Measurements from ENCODE around the gene TAF3. TPM values are rescaled to one million over a fixed set of nuclear protein-coding genes. Genes with fewer than 3 reads are reported as not detected.

Gene TAF3
- total RNA-seq, 2 donors from 2014 or later = 9.7 to 14.0 TPM

DNA sequence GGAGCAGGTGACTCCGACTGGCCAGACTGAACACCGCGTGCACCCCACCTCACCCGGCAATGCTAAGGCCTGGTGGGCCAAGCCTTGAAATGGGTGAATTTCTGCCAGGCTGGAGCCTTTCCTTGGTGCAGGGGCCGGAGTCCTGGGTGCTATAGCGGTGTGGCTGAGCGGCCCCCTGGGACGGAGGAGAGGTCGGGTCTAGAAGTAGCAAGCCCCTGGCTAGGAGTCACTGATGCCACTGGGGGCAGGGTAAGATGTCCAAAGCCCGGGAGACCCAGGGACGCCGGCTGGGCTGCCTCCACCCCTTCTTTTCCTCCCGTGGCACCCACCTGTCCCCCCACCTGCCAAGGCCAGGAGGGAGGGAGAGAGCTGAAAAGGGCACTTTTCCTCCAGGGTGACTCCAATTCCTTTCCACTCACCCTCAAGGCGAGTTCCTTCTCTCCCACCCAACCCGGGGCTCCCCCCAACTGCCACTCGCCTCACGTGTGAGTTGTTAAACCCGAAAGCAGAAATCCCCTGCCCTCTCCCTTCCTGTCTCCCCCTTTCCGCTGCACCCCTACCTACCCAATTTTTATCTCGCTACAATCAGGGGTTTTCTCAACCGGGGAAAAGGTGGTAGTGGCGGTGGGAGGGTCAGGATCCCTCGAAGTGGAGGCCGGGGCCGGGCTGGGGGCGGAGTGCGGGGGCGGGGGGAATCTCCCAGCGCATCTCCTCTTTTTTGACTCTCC is 230.1 kb downstream of the TAF3 start:
- H3K4me1 Mint-ChIP-seq = peaks cover 34% of the 10 kb centered on the region
- H3K27me3 Mint-ChIP-seq = peaks cover 68% of the 10 kb centered on the region
- peaks cover 20% of the 10 kb centered on the region for H3K36me3 Mint-ChIP-seq (ENCODE audit: low read depth)
- H3K27ac Mint-ChIP-seq = no peak overlapping the region
- H3K9me3 Mint-ChIP-seq = no peaks in the 10 kb centered on the region
- H3K4me3 Mint-ChIP-seq = peak overlapping the region; percentile 62
- no peak for ATAC-seq (replicated peaks)

DNA sequence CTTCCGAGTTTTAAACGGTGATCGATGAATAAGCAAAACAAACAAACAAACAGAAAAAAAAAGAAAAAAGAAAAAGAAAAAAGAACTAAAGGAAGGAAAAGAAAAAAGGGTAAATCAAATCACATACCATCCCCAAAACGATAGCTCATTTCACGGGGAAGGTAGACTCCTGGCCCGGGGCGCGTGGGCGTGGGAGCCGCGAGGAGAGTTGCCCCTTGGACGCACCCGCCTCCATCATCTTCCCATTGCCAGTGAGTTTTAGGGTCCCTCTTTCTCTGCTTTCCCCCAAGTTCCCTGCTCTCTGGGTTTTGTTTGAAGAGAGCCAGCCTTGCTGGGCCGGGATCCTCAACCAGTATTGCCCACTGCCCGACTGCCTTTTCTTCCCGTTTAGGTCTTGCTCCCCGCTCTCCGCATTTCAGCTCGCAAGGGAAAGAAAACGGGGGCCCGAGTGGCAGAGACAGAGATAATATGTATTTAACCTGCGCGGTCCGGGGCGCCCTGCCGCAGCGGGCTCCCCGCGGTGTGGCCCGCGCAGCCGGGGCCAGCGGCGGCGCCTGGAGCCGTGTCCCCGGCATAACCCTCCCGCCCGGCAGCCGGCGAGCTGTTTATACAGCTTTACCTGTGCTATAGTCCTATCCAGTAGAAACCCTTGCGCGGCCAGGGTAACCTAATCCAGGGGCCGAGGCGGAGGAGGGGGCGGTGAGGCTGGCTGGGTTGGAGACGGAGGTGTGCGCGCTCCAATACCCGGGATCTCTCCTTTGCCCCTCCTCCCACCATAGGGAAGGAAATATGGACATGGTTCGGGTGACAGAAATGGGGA is 230.9 kb downstream of the TAF3 start:
- Mint-ChIP-seq H3K27ac (no peak overlapping the region), H3K4me3 (peak overlapping the region; percentile 62), H3K27me3 (peaks cover 60% of the 10 kb centered on the region), H3K9me3 (no peaks in the 10 kb centered on the region), H3K36me3 (ENCODE audit: low read depth) (peaks cover 24% of the 10 kb centered on the region), H3K4me1 (peaks cover 31% of the 10 kb centered on the region)
- no peak for ATAC-seq (replicated peaks)

- Mint-ChIP-seq H3K4me3 (peak overlapping the region; percentile 62), H3K27me3 (peaks cover 53% of the 10 kb centered on the region), H3K27ac (no peak overlapping the region), H3K9me3 (no peaks in the 10 kb centered on the region), H3K4me1 (peaks cover 25% of the 10 kb centered on the region), H3K36me3 (ENCODE audit: low read depth) (peaks cover 27% of the 10 kb centered on the region)
- ATAC-seq (replicated peaks) = no peak
Measured at GRCh38 chr10:8049865-8050555, 231.7 kb downstream of the TAF3 start.

DNA sequence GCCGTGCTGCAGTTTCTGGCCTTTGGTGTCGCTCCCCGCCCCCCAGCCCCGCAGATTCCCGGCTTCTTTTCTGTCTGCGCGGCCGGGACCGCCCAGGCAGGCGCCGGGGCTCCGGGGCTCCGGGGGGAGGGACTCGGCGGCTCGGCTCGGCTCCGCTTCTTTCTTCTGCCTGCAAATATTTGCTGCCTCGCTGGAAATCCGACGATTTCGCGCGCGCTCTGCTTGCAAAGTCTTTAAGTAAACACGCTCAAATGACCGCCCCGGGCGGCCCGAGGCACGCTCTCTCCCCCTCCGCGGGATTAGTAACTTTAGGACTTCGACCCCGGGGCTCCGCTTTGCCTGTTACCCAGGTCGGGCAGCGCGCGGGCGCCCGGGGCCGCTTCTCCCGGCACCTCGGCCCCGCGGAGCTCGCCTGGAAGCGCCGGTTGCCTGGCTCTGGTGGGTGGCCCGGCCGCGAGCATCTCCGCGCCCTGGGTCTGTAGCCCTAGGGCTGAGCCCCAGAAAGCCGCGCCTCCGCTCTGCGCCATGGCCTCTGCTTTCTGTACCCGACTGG is 232.3 kb downstream of the TAF3 start:
- peaks cover 46% of the 10 kb centered on the region for H3K27me3 Mint-ChIP-seq
- H3K4me1 Mint-ChIP-seq = peaks cover 20% of the 10 kb centered on the region
- no peak overlapping the region for H3K27ac Mint-ChIP-seq
- H3K9me3 Mint-ChIP-seq = no peaks in the 10 kb centered on the region
- ATAC-seq (replicated peaks) = no peak
- peaks cover 34% of the 10 kb centered on the region for H3K36me3 Mint-ChIP-seq (ENCODE audit: low read depth)
- H3K4me3 Mint-ChIP-seq = peak overlapping the region; percentile 62

GRCh38 chr10:8051109-8051821 is 233.0 kb downstream of the TAF3 start:
- peaks cover 14% of the 10 kb centered on the region for H3K4me1 Mint-ChIP-seq
- H3K4me3 Mint-ChIP-seq = peak overlapping the region; percentile 62
- ATAC-seq (replicated peaks) = no peak
- H3K36me3 Mint-ChIP-seq (ENCODE audit: low read depth) = peaks cover 35% of the 10 kb centered on the region
- no peaks in the 10 kb centered on the region for H3K9me3 Mint-ChIP-seq
- H3K27ac Mint-ChIP-seq = no peak overlapping the region
- peaks cover 40% of the 10 kb centered on the region for H3K27me3 Mint-ChIP-seq

DNA sequence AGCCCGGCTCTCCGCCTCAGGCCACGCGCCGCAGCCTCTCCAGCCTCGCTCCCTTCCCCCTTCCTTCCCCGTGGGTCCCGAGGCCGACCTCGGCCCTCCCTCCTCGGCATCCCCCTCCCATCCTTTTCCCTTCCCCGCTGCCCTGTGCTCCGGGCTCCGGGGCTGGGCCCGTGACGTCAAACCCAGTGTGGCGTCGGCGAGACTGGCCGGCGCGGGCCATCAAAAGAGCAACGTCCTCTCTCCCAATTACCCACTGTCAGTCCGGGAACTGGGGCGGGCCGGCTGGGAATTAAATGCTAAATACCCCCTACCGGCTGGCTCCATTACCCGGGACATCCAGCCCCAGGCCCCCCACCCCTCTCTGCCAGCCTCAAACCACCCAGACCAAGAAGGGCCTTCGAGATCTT is 233.5 kb downstream of the TAF3 start:
- Mint-ChIP-seq H3K4me3 (peak overlapping the region; percentile 98), H3K27me3 (peaks cover 34% of the 10 kb centered on the region), H3K36me3 (ENCODE audit: low read depth) (peaks cover 41% of the 10 kb centered on the region), H3K9me3 (no peaks in the 10 kb centered on the region), H3K4me1 (peaks cover 13% of the 10 kb centered on the region), H3K27ac (no peak overlapping the region)
- no peak for ATAC-seq (replicated peaks)

DNA sequence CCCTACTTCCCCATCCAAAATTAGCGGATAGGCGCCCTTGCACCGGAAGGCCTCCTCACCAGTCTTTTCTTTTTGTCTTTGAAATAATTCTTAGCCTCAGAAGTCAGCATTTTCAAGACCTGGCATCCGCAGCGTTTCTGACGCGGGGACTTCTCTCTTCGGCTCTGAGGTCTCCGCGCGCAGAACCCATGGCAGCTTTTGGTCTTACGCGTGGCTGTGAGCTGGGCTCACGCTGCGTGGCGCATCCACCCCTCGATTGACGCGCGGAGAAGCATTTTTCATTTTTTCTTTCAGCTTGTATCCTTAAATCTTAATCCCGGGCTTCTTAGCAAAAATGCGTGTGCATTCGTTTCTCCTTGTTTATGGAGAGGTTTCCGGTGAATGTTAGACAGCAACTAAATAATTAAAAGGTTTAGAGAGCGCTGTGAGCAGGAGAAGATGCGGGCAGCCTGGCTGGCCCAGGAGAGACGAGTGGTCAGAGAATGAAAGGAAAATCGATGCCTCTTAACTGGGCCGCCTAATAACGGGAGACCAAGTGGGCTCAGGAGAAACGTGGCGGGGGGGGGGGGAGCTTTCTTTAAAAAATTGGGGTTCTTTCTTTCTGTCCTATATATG is 234.1 kb downstream of the TAF3 start:
- no peak for ATAC-seq (replicated peaks)
- Mint-ChIP-seq H3K9me3 (no peaks in the 10 kb centered on the region), H3K4me3 (peak overlapping the region; percentile 98), H3K36me3 (ENCODE audit: low read depth) (peaks cover 47% of the 10 kb centered on the region), H3K27ac (no peak overlapping the region), H3K27me3 (peaks cover 28% of the 10 kb centered on the region), H3K4me1 (peaks cover 15% of the 10 kb centered on the region)

GRCh38 chr10:8052956-8053445 is 234.7 kb downstream of the TAF3 start:
- Mint-ChIP-seq H3K9me3 (no peaks in the 10 kb centered on the region), H3K36me3 (ENCODE audit: low read depth) (peaks cover 52% of the 10 kb centered on the region), H3K27ac (no peak overlapping the region), H3K4me3 (peak overlapping the region; percentile 98), H3K4me1 (peaks cover 19% of the 10 kb centered on the region), H3K27me3 (peaks cover 23% of the 10 kb centered on the region)
- no peak for ATAC-seq (replicated peaks)

DNA sequence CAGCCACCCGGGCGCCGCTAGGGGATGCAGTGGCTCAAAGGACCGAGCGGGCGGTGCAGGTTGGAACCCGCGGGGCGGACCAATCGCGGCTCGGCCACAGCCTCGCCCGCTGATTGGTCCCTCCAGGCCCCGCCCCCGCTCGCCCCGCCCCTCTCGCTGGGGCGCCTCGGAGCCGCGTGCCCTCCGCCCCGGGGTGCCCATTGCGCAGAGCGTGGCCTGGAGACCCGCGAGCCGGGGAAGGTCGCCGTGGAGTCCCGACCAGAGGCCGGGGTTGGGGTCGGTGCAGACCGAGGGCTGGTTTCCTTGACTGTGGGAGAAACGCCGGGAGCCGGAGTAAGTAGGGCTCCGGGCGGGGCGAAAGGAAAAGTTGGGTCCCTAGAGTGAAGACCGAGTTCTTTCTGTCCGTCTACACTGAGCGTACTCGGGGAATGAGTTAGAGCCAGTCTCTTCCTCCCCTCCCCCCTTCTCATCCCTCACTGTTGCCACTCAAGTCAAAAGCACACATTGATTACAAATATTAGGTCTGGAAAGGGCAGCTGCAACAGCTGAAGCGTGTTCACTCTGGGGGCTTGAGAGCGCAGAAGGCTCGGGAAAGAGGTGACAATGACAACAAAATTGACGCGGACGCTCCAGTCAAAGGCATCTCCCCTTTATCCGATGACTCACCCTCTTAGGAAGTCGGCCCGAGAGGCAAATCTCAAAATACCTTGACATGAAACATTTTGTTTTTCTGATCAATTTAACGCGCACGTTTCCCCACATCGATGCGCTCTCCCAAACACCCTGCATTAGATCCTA is 235.3 kb downstream of the TAF3 start:
- peak; percentile 66 for ATAC-seq (replicated peaks)
- Mint-ChIP-seq H3K36me3 (ENCODE audit: low read depth) (peaks cover 59% of the 10 kb centered on the region), H3K4me1 (peaks cover 19% of the 10 kb centered on the region), H3K9me3 (no peaks in the 10 kb centered on the region), H3K27me3 (peaks cover 19% of the 10 kb centered on the region), H3K27ac (peak overlapping the region; percentile 97), H3K4me3 (peak overlapping the region; percentile 98)

DNA sequence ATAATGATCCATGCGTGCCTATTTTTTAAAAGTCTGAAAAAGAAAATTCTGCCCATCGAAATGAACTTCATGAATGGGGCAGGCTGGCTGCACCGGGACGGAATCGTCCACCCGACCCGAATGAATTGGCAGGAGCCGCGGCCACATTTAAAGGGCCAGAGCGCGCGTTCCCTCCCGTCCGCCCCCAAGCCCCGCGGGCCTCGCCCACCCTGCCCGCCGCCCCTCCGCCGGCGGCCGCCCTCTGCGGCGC is 235.9 kb downstream of the TAF3 start:
- ATAC-seq (replicated peaks) = peak; percentile 3
- H3K9me3 Mint-ChIP-seq = no peaks in the 10 kb centered on the region
- H3K36me3 Mint-ChIP-seq (ENCODE audit: low read depth) = peaks cover 64% of the 10 kb centered on the region
- H3K4me1 Mint-ChIP-seq = peaks cover 23% of the 10 kb centered on the region
- H3K27ac Mint-ChIP-seq = peak overlapping the region; percentile 97
- H3K27me3 Mint-ChIP-seq = peaks cover 17% of the 10 kb centered on the region
- peak overlapping the region; percentile 98 for H3K4me3 Mint-ChIP-seq

GRCh38 chr10:8054494-8055407 is 236.4 kb downstream of the TAF3 start, which contains the start of gene GATA3:
Gene GATA3, plus strand, starts transcription at chr10:8054688. Its CDS starts 968 bp downstream, at chr10:8055656.
- peak within 1 kb of the TSS; percentile 98 for H3K4me3 Mint-ChIP-seq
- no peaks in the 10 kb centered on the region for H3K9me3 Mint-ChIP-seq
- ATAC-seq (replicated peaks) = peak; percentile 61
- H3K4me1 Mint-ChIP-seq = peaks cover 29% of the 10 kb centered on the region
- peaks cover 70% of the 10 kb centered on the region for H3K36me3 Mint-ChIP-seq (ENCODE audit: low read depth)
- peaks cover 17% of the 10 kb centered on the region for H3K27me3 Mint-ChIP-seq
- H3K27ac Mint-ChIP-seq = peak within 1 kb of the TSS; percentile 97
